ENCODE data around the gene STARD3. TPM values are rescaled to one million over a fixed set of nuclear protein-coding genes. Genes with fewer than 3 reads are reported as not detected.

The STARD3 gene
- total RNA-seq, 2 experiments from 2014 or later: 96.3 to 96.5 TPM

- POLR2A ChIA-PET: no interaction called here
- DNase-seq (no peak), ATAC-seq (ENCODE audit: low read depth) (no peak)
- no peaks in the 10 kb centered on the region for H3K27me3 Mint-ChIP-seq
- peaks cover 2% of the 10 kb centered on the region for H3K36me3 Mint-ChIP-seq
- no peak overlapping the region for H3K27ac Mint-ChIP-seq
- peaks cover 60% of the 10 kb centered on the region for H3K4me1 Mint-ChIP-seq
- no peaks in the 10 kb centered on the region for H3K9me3 Mint-ChIP-seq
- no peak overlapping the region for H3K4me3 Mint-ChIP-seq
These were observed 4.9 kb downstream of the STARD3 start for GRCh38 chr17:39641883-39642282.

DNA sequence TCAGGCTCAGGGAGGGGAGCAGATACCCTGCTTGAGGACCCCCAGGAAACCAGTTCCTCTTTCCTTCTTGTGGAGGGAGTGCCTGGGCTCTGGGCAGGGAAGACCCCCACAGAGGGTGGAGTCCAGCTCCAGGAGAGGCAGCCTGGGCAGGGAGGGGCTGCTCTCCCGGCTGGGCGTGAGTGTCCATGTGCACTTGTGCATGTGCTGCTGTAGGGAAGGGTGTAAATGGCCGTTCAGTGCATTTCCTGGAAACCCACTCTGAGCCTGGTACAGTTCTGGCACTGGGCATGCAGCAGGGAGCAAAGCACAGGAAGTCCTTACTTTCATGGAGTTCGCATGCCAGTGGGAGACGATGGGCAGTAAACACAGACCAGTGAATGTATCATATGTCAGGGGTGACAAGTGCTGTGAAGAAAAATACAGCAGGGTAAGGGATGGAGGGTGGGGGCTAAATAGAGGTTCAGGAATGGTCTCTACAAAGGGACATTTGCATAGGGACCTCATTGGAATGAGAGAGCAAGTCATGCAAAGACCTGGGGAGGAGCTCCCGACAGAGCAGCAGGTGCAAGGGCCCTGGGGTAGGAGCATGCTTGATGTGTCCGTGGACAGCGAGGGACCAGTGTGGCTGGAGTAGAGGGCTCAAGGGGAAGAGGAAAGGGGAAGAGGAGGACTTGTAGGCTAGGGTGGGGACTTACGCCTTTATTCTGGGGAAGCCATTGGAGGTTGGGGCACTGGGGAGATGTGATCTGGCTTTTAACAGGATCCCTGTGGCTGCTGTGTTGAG is 5.5 kb downstream of the STARD3 start:
- Mint-ChIP-seq H3K4me1 (peaks cover 60% of the 10 kb centered on the region), H3K27me3 (no peaks in the 10 kb centered on the region), H3K9me3 (no peaks in the 10 kb centered on the region), H3K36me3 (peaks cover 2% of the 10 kb centered on the region), H3K4me3 (no peak overlapping the region), H3K27ac (no peak overlapping the region)
- POLR2A ChIA-PET: interaction anchor here (1.2 kb wide), 1 partner anchor 11 kb away, joined by 3 read pairs; no protein-coding TSS in a partner anchor
- DNase-seq (no peak), ATAC-seq (ENCODE audit: low read depth) (no peak)

- H3K4me1 Mint-ChIP-seq: peaks cover 53% of the 10 kb centered on the region
- H3K36me3 Mint-ChIP-seq: no peaks in the 10 kb centered on the region
- ATAC-seq (ENCODE audit: low read depth): no peak
- DNase-seq: no peak
- no peak overlapping the region for H3K4me3 Mint-ChIP-seq
- H3K9me3 Mint-ChIP-seq: no peaks in the 10 kb centered on the region
- POLR2A ChIA-PET: interaction anchor here (1.2 kb wide), 1 partner anchor 11 kb away, joined by 3 read pairs; no protein-coding TSS in a partner anchor
- H3K27ac Mint-ChIP-seq: peak overlapping the region; percentile 64
- no peaks in the 10 kb centered on the region for H3K27me3 Mint-ChIP-seq
These were observed 6.3 kb downstream of the STARD3 start for GRCh38 chr17:39643271-39643670.

- peaks cover 33% of the 10 kb centered on the region for H3K4me1 Mint-ChIP-seq
- H3K4me3 Mint-ChIP-seq: no peak overlapping the region
- DNase-seq: no peak
- POLR2A ChIA-PET: no interaction called here
- peaks cover 4% of the 10 kb centered on the region for H3K36me3 Mint-ChIP-seq
- H3K9me3 Mint-ChIP-seq: no peaks in the 10 kb centered on the region
- ATAC-seq (ENCODE audit: low read depth): no peak
- no peaks in the 10 kb centered on the region for H3K27me3 Mint-ChIP-seq
- no peak overlapping the region for H3K27ac Mint-ChIP-seq
These were observed 10.3 kb downstream of the STARD3 start for GRCh38 chr17:39647256-39647655.

GRCh38 chr17:39648616-39649366 is 11.8 kb downstream of the STARD3 start:
- H3K4me3 Mint-ChIP-seq: no peak overlapping the region
- ATAC-seq (ENCODE audit: low read depth): no peak
- no peaks in the 10 kb centered on the region for H3K9me3 Mint-ChIP-seq
- H3K36me3 Mint-ChIP-seq: peaks cover 4% of the 10 kb centered on the region
- no peaks in the 10 kb centered on the region for H3K27me3 Mint-ChIP-seq
- H3K27ac Mint-ChIP-seq: no peak overlapping the region
- DNase-seq: no peak
- POLR2A ChIA-PET: interaction anchor here (0.7 kb wide), 1 partner anchor 131 kb away, joined by 4 read pairs; no protein-coding TSS in a partner anchor
- H3K4me1 Mint-ChIP-seq: peaks cover 26% of the 10 kb centered on the region

- H3K27me3 Mint-ChIP-seq: no peaks in the 10 kb centered on the region
- H3K9me3 Mint-ChIP-seq: no peaks in the 10 kb centered on the region
- peaks cover 4% of the 10 kb centered on the region for H3K36me3 Mint-ChIP-seq
- peaks cover 26% of the 10 kb centered on the region for H3K4me1 Mint-ChIP-seq
- POLR2A ChIA-PET: interaction anchor here (0.7 kb wide), 1 partner anchor 61 kb away, joined by 7 read pairs; no protein-coding TSS in a partner anchor
- no peak for ATAC-seq (ENCODE audit: low read depth)
- DNase-seq: no peak
- H3K4me3 Mint-ChIP-seq: no peak overlapping the region
- H3K27ac Mint-ChIP-seq: no peak overlapping the region
These were observed 13.2 kb downstream of the STARD3 start for GRCh38 chr17:39650121-39650579.

- H3K27me3 Mint-ChIP-seq: no peaks in the 10 kb centered on the region
- H3K9me3 Mint-ChIP-seq: no peaks in the 10 kb centered on the region
- H3K27ac Mint-ChIP-seq: peak overlapping the region; percentile 68
- no peak for ATAC-seq (ENCODE audit: low read depth)
- H3K4me3 Mint-ChIP-seq: no peak overlapping the region
- peaks cover 6% of the 10 kb centered on the region for H3K36me3 Mint-ChIP-seq
- POLR2A ChIA-PET: no interaction called here
- DNase-seq: no peak
- H3K4me1 Mint-ChIP-seq: peaks cover 21% of the 10 kb centered on the region
These were observed 15.1 kb downstream of the STARD3 start for GRCh38 chr17:39651923-39652586.

GRCh38 chr17:39652587-39653315 is 15.8 kb downstream of the STARD3 start:
- Mint-ChIP-seq H3K27ac (peak overlapping the region; percentile 68), H3K36me3 (peaks cover 6% of the 10 kb centered on the region), H3K4me3 (no peak overlapping the region), H3K27me3 (no peaks in the 10 kb centered on the region), H3K4me1 (peaks cover 21% of the 10 kb centered on the region), H3K9me3 (no peaks in the 10 kb centered on the region)
- POLR2A ChIA-PET: no interaction called here
- DNase-seq (no peak), ATAC-seq (ENCODE audit: low read depth) (no peak)

GRCh38 chr17:39653316-39653661 is 16.3 kb downstream of the STARD3 start:
- POLR2A ChIA-PET: interaction anchor here (0.5 to 1.3 kb wide), 5 partner anchors 10 to 90 kb away, joined by 3 to 11 read pairs (median 4); partner anchors contain the start of genes MIEN1 and STARD3
- ATAC-seq (ENCODE audit: low read depth) (no peak), DNase-seq (no peak)
- Mint-ChIP-seq H3K4me1 (peaks cover 23% of the 10 kb centered on the region), H3K36me3 (peaks cover 6% of the 10 kb centered on the region), H3K27me3 (no peaks in the 10 kb centered on the region), H3K27ac (no peak overlapping the region), H3K4me3 (no peak overlapping the region), H3K9me3 (no peaks in the 10 kb centered on the region)

DNA sequence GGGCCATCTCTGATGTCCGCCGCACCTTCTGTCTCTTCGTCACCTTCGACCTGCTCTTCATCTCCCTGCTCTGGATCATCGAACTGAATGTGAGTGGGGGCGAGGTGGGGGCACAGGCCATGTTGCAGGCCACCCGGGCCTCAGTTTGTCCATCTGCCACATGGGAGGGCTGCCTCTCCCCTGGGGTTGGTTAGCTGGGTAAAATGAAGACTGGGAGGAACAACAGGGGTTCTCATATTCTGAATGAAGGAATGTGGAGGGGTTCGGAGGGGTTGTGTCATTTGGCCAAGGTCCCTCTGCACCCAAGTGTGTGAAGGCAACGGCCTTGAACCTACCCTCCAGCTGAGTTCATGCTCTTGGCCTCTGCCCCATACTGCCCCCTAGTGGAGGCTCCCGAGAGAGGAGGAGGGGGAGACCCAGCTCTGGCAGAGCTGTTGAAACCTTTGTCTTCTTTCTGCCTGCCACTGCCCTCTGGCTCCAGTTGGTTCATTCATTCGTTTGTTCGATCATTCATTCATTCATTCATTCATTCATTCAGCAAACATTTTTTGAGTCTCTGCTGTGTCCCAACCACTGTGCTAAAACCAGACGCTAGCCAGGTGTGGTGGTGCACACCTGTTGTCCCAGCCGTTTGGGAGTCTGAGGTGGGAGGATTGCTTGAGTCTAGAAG is 16.9 kb downstream of the STARD3 start:
- ATAC-seq (ENCODE audit: low read depth) (peak; percentile 73), DNase-seq (peak; percentile 82)
- no peaks in the 10 kb centered on the region for H3K27me3 Mint-ChIP-seq
- H3K4me3 Mint-ChIP-seq: no peak overlapping the region
- H3K9me3 Mint-ChIP-seq: no peaks in the 10 kb centered on the region
- POLR2A ChIA-PET: interaction anchor here (0.5 to 1.3 kb wide), 6 partner anchors 10 to 90 kb away, joined by 3 to 11 read pairs (median 4); partner anchors contain the start of genes MIEN1 and STARD3
- H3K27ac Mint-ChIP-seq: no peak overlapping the region
- H3K4me1 Mint-ChIP-seq: peaks cover 23% of the 10 kb centered on the region
- H3K36me3 Mint-ChIP-seq: peaks cover 5% of the 10 kb centered on the region

- no peaks in the 10 kb centered on the region for H3K27me3 Mint-ChIP-seq
- POLR2A ChIA-PET: interaction anchor here (0.5 to 1.3 kb wide), 4 partner anchors 21 to 872 kb away, joined by 3 to 6 read pairs (median 5); no protein-coding TSS in a partner anchor
- no peak overlapping the region for H3K27ac Mint-ChIP-seq
- peaks cover 26% of the 10 kb centered on the region for H3K4me1 Mint-ChIP-seq
- ATAC-seq (ENCODE audit: low read depth) (no peak), DNase-seq (no peak)
- H3K9me3 Mint-ChIP-seq: no peaks in the 10 kb centered on the region
- H3K4me3 Mint-ChIP-seq: no peak overlapping the region
- peaks cover 5% of the 10 kb centered on the region for H3K36me3 Mint-ChIP-seq
These were observed 18.2 kb downstream of the STARD3 start for GRCh38 chr17:39655105-39655504.

DNA sequence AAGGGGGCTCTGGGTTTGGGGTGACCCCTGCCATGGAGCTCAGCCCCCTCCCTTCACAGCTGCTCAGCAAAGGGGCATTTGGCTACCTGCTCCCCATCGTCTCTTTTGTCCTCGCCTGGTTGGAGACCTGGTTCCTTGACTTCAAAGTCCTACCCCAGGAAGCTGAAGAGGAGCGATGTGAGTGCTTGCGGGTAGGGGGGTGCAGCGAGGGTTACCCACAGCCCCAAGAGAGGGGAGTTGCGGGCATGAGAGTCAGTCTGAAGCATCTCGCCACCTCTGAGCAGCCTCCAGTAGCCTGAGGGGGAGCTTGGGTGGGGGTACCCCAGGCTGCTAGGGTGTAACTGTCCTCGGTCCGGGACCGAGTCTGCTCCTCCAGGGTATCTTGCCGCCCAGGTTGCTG is 21.4 kb downstream of the STARD3 start:
- H3K4me1 Mint-ChIP-seq: peaks cover 20% of the 10 kb centered on the region
- peaks cover 5% of the 10 kb centered on the region for H3K36me3 Mint-ChIP-seq
- ATAC-seq (ENCODE audit: low read depth) (no peak), DNase-seq (no peak)
- H3K9me3 Mint-ChIP-seq: no peaks in the 10 kb centered on the region
- POLR2A ChIA-PET: no interaction called here
- H3K27ac Mint-ChIP-seq: no peak overlapping the region
- H3K4me3 Mint-ChIP-seq: no peak overlapping the region
- no peaks in the 10 kb centered on the region for H3K27me3 Mint-ChIP-seq
